HEK293T (cell line): ENCODE measurements around the gene DMWD.

Experiments
- CTCF ChIA-PET: fragments of 350-600 bp; formaldehyde crosslinking; extraction: SDS; loops from one replicate; lab custom pipeline; 2021; ENCODE audit warnings: antibody characterized with exemption, inconsistent platforms; lab: Yijun Ruan, JAX
- POLR2A ChIA-PET: fragments of 350-600 bp; formaldehyde crosslinking; extraction: SDS; loops from one replicate; lab custom pipeline; 2020; ENCODE audit warnings: antibody characterized with exemption, inconsistent platforms; lab: Yijun Ruan, JAX
- DNase-seq: peaks from one replicate; pipeline ENCODE4 v3.0.0; 2012; ENCODE audit warnings: mixed read lengths; ENCODE audit errors: extremely low spot score
- ARNT ChIP-seq: fragments of 450-650 bp; IDR thresholded peaks from 2 replicates; pipeline ENCODE4 v1.6.1; 2017; ENCODE audit warnings: mild to moderate bottlenecking
- BHLHE40 ChIP-seq: fragments of 450-650 bp; IDR thresholded peaks from 2 replicates; pipeline ENCODE4 v1.6.1; 2016; ENCODE audit warnings: mild to moderate bottlenecking, moderate library complexity, borderline replicate concordance
- CTBP1 ChIP-seq: fragments of 450-650 bp; IDR thresholded peaks from 2 replicates; pipeline ENCODE4 v1.6.1; 2016; ENCODE audit warnings: borderline replicate concordance
- ELF4 ChIP-seq: fragments of 450-650 bp; IDR thresholded peaks from 2 replicates; pipeline ENCODE4 v1.6.1; 2017; ENCODE audit warnings: antibody characterized with exemption
- FOXA1 ChIP-seq: fragments of 450-650 bp; IDR thresholded peaks from 2 replicates; pipeline ENCODE4 v1.6.1; 2016; ENCODE audit warnings: mild to moderate bottlenecking
- FOXK2 ChIP-seq: fragments of 450-650 bp; IDR thresholded peaks from 2 replicates; pipeline ENCODE4 v1.6.1; 2016; ENCODE audit warnings: mild to moderate bottlenecking
- FOXM1 ChIP-seq: fragments of 450-650 bp; IDR thresholded peaks from 2 replicates; pipeline ENCODE4 v1.6.1; 2017; ENCODE audit warnings: mild to moderate bottlenecking, borderline replicate concordance
- HDGF ChIP-seq: fragments of 450-650 bp; IDR thresholded peaks from 2 replicates; pipeline ENCODE4 v1.6.1; 2017; ENCODE audit warnings: antibody characterized with exemption, borderline replicate concordance
- L3MBTL2 ChIP-seq: fragments of 450-650 bp; conservative IDR thresholded peaks from 2 replicates; pipeline ENCODE4 v1.6.1; 2016; ENCODE audit warnings: mild to moderate bottlenecking
- LEF1 ChIP-seq: fragments of 450-650 bp; IDR thresholded peaks from 2 replicates; pipeline ENCODE4 v1.6.1; 2017; ENCODE audit warnings: mild to moderate bottlenecking, borderline replicate concordance
- NFRKB ChIP-seq: fragments of 450-650 bp; IDR thresholded peaks from 2 replicates; pipeline ENCODE4 v1.6.1; 2016; ENCODE audit warnings: mild to moderate bottlenecking, moderate library complexity
- SP1 ChIP-seq: fragments of 450-650 bp; IDR thresholded peaks from 2 replicates; pipeline ENCODE4 v1.6.1; 2017
- SUZ12 ChIP-seq: fragments of 450-650 bp; IDR thresholded peaks from 2 replicates; pipeline ENCODE4 v1.6.1; 2016; ENCODE audit warnings: mild to moderate bottlenecking
- TARDBP ChIP-seq: fragments of 450-650 bp; IDR thresholded peaks from 2 replicates; pipeline ENCODE4 v1.6.1; 2016
- ZNF384 ChIP-seq: fragments of 450-650 bp; IDR thresholded peaks from 2 replicates; pipeline ENCODE4 v1.6.1; 2016
- TF ChIP-seq, protein P1 (sequence below): fragments of 450-650 bp; IDR thresholded peaks from 2 replicates; pipeline ENCODE4 v1.6.1; 2016

DMWD gene

DNA sequence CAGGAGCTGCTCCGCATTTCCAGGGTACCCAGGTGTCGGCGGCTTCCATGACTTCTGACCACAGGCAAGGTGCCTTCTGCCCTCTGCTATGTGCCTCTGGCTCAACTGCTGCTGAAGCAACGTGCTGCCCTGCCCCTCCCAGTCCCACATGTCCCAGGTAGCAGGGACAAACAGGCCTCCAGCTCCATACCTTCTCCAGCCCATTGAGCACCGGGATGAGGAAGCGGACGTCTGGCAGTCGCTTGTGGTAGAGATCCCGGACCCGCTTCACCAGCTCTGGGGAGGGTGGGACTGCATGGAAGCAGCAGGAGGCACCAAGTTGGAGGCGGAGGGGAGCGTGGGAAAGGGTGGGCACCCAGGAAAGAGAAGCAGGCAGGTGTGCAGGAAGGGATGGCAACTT is 30.5 kb upstream of the DMWD start:
- DNase-seq: no peak
- POLR2A ChIA-PET: no interaction called here
- TF ChIP-seq FOXM1 (no peak), ELF4 (no peak), FOXA1 (no peak), FOXK2 (no peak), HDGF (no peak), ZNF384 (no peak)
- CTCF ChIA-PET: no interaction called here

DNA sequence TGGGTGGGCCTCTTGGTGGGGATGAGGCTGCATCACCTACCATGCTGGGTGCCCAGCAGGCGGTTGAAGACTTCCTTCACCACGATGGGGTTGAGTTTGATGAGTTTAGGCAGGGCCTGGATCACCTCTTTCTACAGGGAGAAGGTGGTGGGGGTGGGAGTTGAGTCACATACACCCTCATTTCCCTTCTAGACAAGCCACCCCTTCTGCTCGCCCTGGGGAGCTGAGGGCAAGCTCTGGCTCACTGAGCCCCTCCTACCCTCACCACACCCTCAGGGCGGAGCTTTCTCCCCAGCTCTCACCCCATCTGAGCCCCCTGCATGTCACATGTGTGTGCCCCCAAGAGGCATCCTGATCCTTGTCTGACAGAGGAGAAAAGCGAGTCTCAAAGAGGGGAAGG is 30.1 kb upstream of the DMWD start:
- DNase-seq: no peak
- ChIA-PET CTCF (no interaction called here), POLR2A (no interaction called here)
- TF ChIP-seq TARDBP (no peak), NFRKB (no peak), BHLHE40 (no peak), LEF1 (no peak)

DNA sequence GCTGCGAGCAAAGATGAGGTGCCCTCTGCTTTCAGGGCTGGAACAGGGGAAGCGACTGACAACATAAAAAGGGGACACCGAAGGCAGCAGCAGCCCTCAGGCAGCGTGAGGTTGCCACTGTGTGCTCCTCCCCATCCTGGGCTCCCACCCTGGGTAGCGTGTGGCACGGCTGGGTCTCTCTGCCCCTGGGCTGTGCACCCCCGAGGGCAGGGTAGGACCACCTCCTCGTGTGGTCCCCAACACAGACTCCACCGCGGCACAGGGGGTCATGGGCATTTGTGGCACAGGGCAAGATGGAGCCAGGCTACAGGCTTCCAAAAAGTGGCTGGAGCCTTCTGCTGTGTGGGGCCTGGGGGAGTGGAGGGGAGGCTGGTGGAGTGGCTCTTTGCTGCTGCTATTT is 28.9 kb upstream of the DMWD start:
- ChIA-PET CTCF (no interaction called here), POLR2A (no interaction called here)
- DNase-seq: no peak
- no peak for TF ChIP-seq ZNF384
- TF ChIP-seq, protein P1, sequence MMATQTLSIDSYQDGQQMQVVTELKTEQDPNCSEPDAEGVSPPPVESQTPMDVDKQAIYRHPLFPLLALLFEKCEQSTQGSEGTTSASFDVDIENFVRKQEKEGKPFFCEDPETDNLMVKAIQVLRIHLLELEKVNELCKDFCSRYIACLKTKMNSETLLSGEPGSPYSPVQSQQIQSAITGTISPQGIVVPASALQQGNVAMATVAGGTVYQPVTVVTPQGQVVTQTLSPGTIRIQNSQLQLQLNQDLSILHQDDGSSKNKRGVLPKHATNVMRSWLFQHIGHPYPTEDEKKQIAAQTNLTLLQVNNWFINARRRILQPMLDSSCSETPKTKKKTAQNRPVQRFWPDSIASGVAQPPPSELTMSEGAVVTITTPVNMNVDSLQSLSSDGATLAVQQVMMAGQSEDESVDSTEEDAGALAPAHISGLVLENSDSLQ: no peak

DNA sequence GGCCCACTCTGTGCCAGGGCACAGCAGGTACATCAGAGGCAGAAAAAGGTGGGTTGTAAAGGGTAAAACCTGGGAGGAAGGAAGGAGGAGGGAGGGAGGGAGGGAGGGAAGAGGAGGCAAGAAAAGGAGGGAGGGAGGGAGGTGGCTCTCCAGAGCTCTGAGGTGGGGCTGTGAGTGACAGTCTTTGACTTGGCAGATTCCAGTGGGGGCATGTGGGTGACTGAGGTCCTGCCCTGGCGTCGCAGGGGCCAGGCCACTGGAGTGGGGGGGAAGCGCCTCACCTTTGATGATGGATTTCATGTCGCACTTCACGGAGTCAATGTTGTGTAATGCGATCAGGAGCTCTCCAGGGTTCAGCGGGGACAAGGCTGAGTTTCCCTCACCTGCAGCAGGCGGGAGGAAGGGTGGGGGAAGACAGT is 28.5 kb upstream of the DMWD start:
- no peak for DNase-seq
- ChIA-PET POLR2A (no interaction called here), CTCF (no interaction called here)
- no peak for TF ChIP-seq LEF1
- no peak for TF ChIP-seq TARDBP
- TF ChIP-seq FOXM1: no peak
- no peak for TF ChIP-seq CTBP1
- TF ChIP-seq, protein P1: no peak
- TF ChIP-seq FOXA1: no peak
- no peak for TF ChIP-seq SUZ12
- TF ChIP-seq ZNF384: no peak
- TF ChIP-seq BHLHE40: no peak
- TF ChIP-seq L3MBTL2: no peak
- TF ChIP-seq NFRKB: no peak
- TF ChIP-seq HDGF: no peak
- no peak for TF ChIP-seq FOXK2
- TF ChIP-seq ELF4: no peak
- TF ChIP-seq SP1: no peak
- TF ChIP-seq ARNT: no peak

DNA sequence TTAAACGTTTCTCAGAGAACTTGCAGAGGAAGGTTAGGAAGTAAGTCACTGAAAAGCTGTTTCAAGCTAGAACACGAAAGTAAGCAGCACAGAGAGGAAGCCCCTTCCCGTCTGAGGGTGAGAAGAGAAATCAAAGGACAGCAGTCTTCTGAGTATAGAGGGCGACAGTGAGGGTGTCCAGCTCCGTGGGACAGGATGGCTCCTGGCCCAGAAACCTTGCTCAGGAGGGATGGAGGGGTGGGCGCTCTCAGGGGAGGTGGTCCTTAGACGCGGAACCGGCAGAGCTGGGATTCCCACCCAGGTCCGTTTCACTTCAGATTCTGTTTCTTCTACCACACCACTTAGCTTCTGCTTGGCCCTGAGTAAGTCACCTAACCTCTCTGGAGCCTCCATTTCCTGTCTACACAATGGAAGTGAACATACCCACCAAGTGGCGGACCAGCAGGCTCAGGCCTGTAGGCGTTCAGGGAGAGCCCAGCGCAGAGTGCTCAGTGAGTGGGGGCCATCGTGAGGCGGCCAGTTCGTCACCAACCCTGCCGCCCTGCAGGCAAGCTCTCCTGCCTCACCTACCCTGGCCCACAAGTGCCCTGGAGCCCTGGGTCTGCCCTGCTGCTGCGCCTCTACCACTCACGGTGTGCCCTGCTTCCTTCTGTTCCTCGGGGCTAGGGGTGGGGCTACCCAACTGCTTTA is 27.9 kb upstream of the DMWD start:
- TF ChIP-seq ELF4 (no peak), SP1 (no peak), LEF1 (no peak), BHLHE40 (no peak), L3MBTL2 (no peak), ARNT (no peak), FOXM1 (no peak), CTBP1 (no peak), SUZ12 (no peak), NFRKB (no peak), FOXK2 (no peak)
- TF ChIP-seq, protein P1: no peak
- ChIA-PET POLR2A (no interaction called here), CTCF (no interaction called here)
- no peak for DNase-seq

DNA sequence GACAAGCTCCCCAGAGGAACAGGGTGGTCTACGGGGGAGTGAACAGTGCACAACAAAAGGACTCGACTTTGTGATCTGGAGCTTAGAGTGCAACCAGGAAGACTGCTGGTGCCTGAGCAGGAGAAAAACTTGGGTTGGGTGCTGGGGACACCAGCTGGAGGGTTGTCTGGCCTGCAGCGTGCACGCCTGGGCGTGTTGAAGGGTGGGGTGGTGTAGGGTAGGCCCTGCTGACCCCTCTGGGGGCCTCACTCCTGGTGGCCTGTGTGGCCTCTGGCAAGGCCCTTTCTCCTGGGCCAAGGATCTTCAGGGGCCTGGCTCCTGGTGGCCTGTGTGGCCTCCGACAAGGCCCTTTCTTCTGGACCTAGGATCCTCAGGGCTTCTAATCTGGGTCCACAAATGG is 27.1 kb upstream of the DMWD start:
- ChIA-PET POLR2A (no interaction called here), CTCF (no interaction called here)
- TF ChIP-seq ZNF384 (no peak), L3MBTL2 (no peak), LEF1 (no peak), FOXM1 (no peak), HDGF (no peak), TARDBP (no peak), BHLHE40 (no peak), NFRKB (no peak), SP1 (no peak)
- TF ChIP-seq, protein P1: no peak
- no peak for DNase-seq
